ENCODE data around the gene CNGB1.

DNA sequence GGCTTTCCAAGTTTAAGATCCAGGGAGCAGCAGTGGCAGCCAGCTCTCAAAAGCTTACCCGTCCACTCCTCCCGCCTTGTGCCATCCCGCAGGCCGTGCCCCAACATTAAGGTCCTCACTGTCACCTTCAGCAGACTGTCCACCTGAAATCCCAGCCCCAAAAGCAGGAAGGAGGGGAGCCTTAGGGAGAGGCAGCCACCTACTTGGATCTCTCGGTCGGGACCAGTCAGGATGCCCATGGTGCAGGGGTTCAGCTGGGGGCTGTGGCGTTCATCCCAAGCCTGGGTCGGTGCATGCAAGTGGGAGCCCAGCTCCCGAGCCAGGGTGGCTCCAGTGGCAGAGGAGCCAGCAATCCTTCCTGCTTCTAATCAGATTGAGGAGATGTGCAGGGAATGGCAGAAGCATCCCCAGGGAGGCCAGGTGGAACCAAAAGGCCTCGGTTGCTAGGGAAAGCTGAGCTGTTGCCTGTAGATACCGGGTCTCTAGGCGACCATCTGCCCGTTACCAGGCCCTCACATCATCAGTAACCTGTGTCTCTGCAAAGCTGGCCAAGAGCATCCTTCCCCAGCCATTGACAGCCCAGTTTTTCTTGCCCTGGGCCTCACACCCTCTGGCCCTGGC is 24.6 kb downstream of the CNGB1 start:
- TF ChIP-seq, protein P1, sequence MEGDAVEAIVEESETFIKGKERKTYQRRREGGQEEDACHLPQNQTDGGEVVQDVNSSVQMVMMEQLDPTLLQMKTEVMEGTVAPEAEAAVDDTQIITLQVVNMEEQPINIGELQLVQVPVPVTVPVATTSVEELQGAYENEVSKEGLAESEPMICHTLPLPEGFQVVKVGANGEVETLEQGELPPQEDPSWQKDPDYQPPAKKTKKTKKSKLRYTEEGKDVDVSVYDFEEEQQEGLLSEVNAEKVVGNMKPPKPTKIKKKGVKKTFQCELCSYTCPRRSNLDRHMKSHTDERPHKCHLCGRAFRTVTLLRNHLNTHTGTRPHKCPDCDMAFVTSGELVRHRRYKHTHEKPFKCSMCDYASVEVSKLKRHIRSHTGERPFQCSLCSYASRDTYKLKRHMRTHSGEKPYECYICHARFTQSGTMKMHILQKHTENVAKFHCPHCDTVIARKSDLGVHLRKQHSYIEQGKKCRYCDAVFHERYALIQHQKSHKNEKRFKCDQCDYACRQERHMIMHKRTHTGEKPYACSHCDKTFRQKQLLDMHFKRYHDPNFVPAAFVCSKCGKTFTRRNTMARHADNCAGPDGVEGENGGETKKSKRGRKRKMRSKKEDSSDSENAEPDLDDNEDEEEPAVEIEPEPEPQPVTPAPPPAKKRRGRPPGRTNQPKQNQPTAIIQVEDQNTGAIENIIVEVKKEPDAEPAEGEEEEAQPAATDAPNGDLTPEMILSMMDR (conservative IDR thresholded peaks at IDR 0.05; ENCODE audit: low read length), result no peak
- TF ChIP-seq EZH2phosphoT487 (IDR thresholded peaks at IDR 0.05; ENCODE audit: borderline replicate concordance, low read depth, low read length), result no peak

Measured in OCI-LY7 (cell line).